ENCODE measurements around the gene FAM184A. TPM values are rescaled to one million over a fixed set of nuclear protein-coding genes. Genes with fewer than 3 reads are reported as not detected.

FAM184A gene
- total and polyA plus RNA-seq, 2 of the 13 experiments (the other 11 are each of a cell fraction or from before 2014, with no cell fraction given) = 7.0 to 18.0 TPM

DNA sequence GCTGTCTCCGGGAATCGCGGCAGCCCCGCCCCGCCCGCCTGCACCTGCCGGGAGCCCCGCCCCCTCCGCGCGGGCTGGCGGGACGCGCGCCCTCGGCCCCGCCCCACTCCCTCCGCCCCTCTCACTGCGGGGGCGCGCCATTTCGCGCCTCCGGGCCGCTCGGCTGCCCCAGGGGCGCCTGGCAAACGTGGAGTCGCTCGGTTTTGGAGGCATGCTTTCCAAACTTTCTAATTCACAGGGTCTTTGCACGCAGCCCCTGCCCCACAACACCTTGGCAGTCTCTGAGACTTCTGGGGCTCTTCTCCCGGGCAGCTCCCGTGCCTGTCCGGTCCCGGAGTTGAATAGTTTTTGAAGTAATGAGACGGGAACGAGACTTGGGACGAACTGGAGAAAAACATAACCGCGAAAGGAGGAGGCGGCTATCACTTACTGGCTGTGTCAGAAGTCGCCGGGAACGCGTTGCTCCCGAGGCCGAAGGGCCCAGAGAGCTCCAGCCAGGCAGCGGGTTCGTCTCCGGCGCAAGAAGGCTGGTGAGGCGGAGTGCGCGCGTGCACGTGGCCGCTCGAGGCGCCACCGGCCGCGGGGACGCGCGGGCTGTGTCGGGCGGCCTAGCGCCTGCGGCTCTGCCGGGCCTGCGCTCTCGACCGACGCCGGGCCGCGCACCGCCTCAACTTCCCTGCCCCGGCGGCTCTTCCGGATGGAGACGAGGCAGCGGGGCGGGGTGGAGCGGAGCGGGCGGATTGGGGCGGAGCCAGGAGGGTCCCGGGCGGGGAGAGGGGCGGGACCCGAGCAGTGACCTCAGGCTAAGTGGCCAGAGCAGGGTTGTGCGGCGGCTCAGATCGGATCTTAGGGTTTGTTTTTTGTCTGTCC is 143.8 kb downstream of the FAM184A start, which contains the start of gene MCM9 (continued):
- TF ChIP-seq SKIL (CRISPR knock-in tag; IDR thresholded peaks at IDR 0.05; ENCODE audit: borderline replicate concordance) = no peak
- TF ChIP-seq PPARG (CRISPR knock-in tag; conservative IDR thresholded peaks at IDR 0.05) = peak; percentile 35; the same call in 1 of the 2 replicates
- no peak for TF ChIP-seq ZNF792 (CRISPR knock-in tag; IDR thresholded peaks at IDR 0.05)
- TF ChIP-seq ZNF564 (CRISPR knock-in tag; IDR thresholded peaks at IDR 0.05) = peak; percentile 85; the same call in 1 of the 2 replicates
- TF ChIP-seq, protein P1, sequence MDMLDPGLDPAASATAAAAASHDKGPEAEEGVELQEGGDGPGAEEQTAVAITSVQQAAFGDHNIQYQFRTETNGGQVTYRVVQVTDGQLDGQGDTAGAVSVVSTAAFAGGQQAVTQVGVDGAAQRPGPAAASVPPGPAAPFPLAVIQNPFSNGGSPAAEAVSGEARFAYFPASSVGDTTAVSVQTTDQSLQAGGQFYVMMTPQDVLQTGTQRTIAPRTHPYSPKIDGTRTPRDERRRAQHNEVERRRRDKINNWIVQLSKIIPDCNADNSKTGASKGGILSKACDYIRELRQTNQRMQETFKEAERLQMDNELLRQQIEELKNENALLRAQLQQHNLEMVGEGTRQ (IDR thresholded peaks at IDR 0.05; ENCODE audit: low read depth, low read length) = peak; percentile 20; the same call in 1 of the 2 replicates
- TF ChIP-seq, protein P1 (CRISPR knock-in tag; IDR thresholded peaks at IDR 0.05; ENCODE audit: borderline replicate concordance) = no peak; the same call in 1 of the 2 replicates
- TF ChIP-seq GPN1 (CRISPR knock-in tag; IDR thresholded peaks at IDR 0.05; ENCODE audit: borderline replicate concordance) = no peak
- TF ChIP-seq BRD4 (CRISPR knock-in tag; IDR thresholded peaks at IDR 0.05) = peak; percentile 72; the same call in 1 of the 2 replicates
- peak; percentile 56; the same call in 1 of the 2 replicates for TF ChIP-seq ZNF556 (CRISPR knock-in tag; IDR thresholded peaks at IDR 0.05; ENCODE audit: borderline replicate concordance)
- TF ChIP-seq, protein P2, sequence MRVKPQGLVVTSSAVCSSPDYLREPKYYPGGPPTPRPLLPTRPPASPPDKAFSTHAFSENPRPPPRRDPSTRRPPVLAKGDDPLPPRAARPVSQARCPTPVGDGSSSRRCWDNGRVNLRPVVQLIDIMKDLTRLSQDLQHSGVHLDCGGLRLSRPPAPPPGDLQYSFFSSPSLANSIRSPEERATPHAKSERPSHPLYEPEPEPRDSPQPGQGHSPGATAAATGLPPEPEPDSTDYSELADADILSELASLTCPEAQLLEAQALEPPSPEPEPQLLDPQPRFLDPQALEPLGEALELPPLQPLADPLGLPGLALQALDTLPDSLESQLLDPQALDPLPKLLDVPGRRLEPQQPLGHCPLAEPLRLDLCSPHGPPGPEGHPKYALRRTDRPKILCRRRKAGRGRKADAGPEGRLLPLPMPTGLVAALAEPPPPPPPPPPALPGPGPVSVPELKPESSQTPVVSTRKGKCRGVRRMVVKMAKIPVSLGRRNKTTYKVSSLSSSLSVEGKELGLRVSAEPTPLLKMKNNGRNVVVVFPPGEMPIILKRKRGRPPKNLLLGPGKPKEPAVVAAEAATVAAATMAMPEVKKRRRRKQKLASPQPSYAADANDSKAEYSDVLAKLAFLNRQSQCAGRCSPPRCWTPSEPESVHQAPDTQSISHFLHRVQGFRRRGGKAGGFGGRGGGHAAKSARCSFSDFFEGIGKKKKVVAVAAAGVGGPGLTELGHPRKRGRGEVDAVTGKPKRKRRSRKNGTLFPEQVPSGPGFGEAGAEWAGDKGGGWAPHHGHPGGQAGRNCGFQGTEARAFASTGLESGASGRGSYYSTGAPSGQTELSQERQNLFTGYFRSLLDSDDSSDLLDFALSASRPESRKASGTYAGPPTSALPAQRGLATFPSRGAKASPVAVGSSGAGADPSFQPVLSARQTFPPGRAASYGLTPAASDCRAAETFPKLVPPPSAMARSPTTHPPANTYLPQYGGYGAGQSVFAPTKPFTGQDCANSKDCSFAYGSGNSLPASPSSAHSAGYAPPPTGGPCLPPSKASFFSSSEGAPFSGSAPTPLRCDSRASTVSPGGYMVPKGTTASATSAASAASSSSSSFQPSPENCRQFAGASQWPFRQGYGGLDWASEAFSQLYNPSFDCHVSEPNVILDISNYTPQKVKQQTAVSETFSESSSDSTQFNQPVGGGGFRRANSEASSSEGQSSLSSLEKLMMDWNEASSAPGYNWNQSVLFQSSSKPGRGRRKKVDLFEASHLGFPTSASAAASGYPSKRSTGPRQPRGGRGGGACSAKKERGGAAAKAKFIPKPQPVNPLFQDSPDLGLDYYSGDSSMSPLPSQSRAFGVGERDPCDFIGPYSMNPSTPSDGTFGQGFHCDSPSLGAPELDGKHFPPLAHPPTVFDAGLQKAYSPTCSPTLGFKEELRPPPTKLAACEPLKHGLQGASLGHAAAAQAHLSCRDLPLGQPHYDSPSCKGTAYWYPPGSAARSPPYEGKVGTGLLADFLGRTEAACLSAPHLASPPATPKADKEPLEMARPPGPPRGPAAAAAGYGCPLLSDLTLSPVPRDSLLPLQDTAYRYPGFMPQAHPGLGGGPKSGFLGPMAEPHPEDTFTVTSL (CRISPR knock-in tag; IDR thresholded peaks at IDR 0.05; ENCODE audit: borderline replicate concordance) = no peak
- no peak for TF ChIP-seq PTBP1 (IDR thresholded peaks at IDR 0.05; ENCODE audit: low read depth, low read length, poor library complexity, severe bottlenecking)
- no peak for TF ChIP-seq TP53 (CRISPR knock-in tag; conservative IDR thresholded peaks at IDR 0.05)
- TF ChIP-seq ZNF496 (CRISPR knock-in tag; IDR thresholded peaks at IDR 0.05; ENCODE audit: insufficient replicate concordance) = no peak
- no peak for TF ChIP-seq ZNF720 (CRISPR knock-in tag; IDR thresholded peaks at IDR 0.05)
- no peak for TF ChIP-seq HOXA9 (CRISPR knock-in tag; IDR thresholded peaks at IDR 0.05; ENCODE audit: borderline replicate concordance)
- peak; percentile 79; the same call in 1 of the 2 replicates for TF ChIP-seq RNF2 (conservative IDR thresholded peaks at IDR 0.05; ENCODE audit: low read depth)
- TF ChIP-seq NCOR1 (IDR thresholded peaks at IDR 0.05; ENCODE audit: borderline replicate concordance, low read length) = peak; percentile 18; the same call in 1 of the 2 replicates
- TF ChIP-seq NBN (conservative IDR thresholded peaks at IDR 0.05) = no peak
- TF ChIP-seq FOXP1 (IDR thresholded peaks at IDR 0.05) = no peak
- no peak for TF ChIP-seq FOXP1 (CRISPR knock-in tag; IDR thresholded peaks at IDR 0.05)
